HCT116 (cell line): Measurements from ENCODE around the gene CPNE4. TPM values are rescaled to one million over a fixed set of nuclear protein-coding genes. Genes with fewer than 3 reads are reported as not detected.

Source experiments
- ATAC-seq: fragments of 200-7000 bp; cut with Tn5 transposase; 2 replicates; pipeline ENCODE4 v1.9.1; 2020; ENCODE audit warnings: mild to moderate bottlenecking, moderate library complexity
- BruUV-seq: library from RNA; stranded (reverse); fragments of 400-500 nt; replicated peaks from 2 replicates; lab custom pipeline; 2021; lab: Mats Ljungman, UMichigan
- CTCF ChIA-PET: fragments of 300-600 bp; sonication (Branson Sonifier 250); formaldehyde crosslinking; loops from one replicate; lab custom pipeline; 2021; ENCODE audit warnings: antibody characterized with exemption; lab: Charles Lee
- POLR2A ChIA-PET: fragments of 300-600, 350-600 bp; sonication (Branson Sonifier 250); formaldehyde crosslinking; loops from one replicate; lab custom pipeline; 2021; ENCODE audit warnings: antibody characterized with exemption; lab: Charles Lee
- RAD21 ChIA-PET, 2 experiments: fragments of 300-600 bp; sonication (Branson Sonifier 250); formaldehyde crosslinking; loops; one replicate each; lab custom pipeline; 2023; ENCODE audit warnings: low total read pairs in 2 of 2; ENCODE audit not compliant: uncharacterized antibody in 2 of 2, unreplicated experiment in 2 of 2, low non-redundant PET in 1 of 2; lab: Charles Lee
- DNase-seq: peaks from one replicate; pipeline ENCODE4 v3.0.0-alpha.2; 2010; ENCODE audit warnings: low read depth, low spot score
- H2AFZ ChIP-seq: fragments of 200-600 bp; shearing (Covaris generic), sonication (generic); 2 replicates; pipeline ENCODE4 v1.6.1; 2017; ENCODE audit warnings: low read depth, mixed run types, mixed read lengths, antibody characterized with exemption, low read length; ENCODE audit not compliant: poor library complexity, severe bottlenecking
- H3K27ac ChIP-seq: 2 replicates; pipeline ENCODE4 v1.5.1; 2012; ENCODE audit warnings: low read depth, low read length
- H3K27me3 ChIP-seq: fragments of 200-600 bp; sonication (generic); 2 replicates; pipeline ENCODE4 v1.6.1; 2016; ENCODE audit warnings: mixed run types, low read length, mixed read lengths; ENCODE audit not compliant: insufficient read depth
- H3K36me3 ChIP-seq, 2 experiments: fragments of 200-500 bp in 1 of 2; fragments of 200-600 bp in 1 of 2; sonication (Bioruptor generic) in 1 of 2; sonication (generic) in 1 of 2; 2 replicates each; pipeline versions ENCODE4 v1.5.1 to v1.6.1; 2014 to 2016; ENCODE audit warnings: low read length in 2 of 2, inconsistent platforms in 1 of 2, mixed read lengths in 1 of 2, mixed run types in 1 of 2; ENCODE audit not compliant: insufficient read depth in 2 of 2, control insufficient read depth in 1 of 2
- H3K4me1 ChIP-seq, 2 experiments: fragments of 200-600 bp in 1 of 2; sonication (generic) in 1 of 2; 2 replicates each; pipeline versions ENCODE4 v1.5.1 to v1.6.1; 2012 to 2017; ENCODE audit warnings: low read length in 2 of 2, inconsistent platforms in 1 of 2, mild to moderate bottlenecking in 1 of 2, mixed read lengths in 1 of 2, mixed run types in 1 of 2, moderate library complexity in 1 of 2; ENCODE audit not compliant: insufficient read depth in 2 of 2, control insufficient read depth in 1 of 2
- H3K4me2 ChIP-seq: fragments of 200-600 bp; sonication (generic); 2 replicates; pipeline ENCODE4 v1.6.1; 2017; ENCODE audit warnings: mixed run types, low read length, mixed read lengths
- H3K4me3 ChIP-seq, 2 experiments: fragments of 200-600 bp in 1 of 2; sonication (generic) in 1 of 2; replicated peaks in 1 of 2; 2 replicates each; pipeline ENCODE4 v1.5.1; 2011 to 2016; ENCODE audit warnings: low read length in 2 of 2, control low read depth in 1 of 2, low read depth in 1 of 2, mild to moderate bottlenecking in 1 of 2, mixed read lengths in 1 of 2, mixed run types in 1 of 2
- H3K79me2 ChIP-seq: fragments of 200-600 bp; sonication (generic); 2 replicates; pipeline ENCODE4 v1.6.1; 2017; ENCODE audit warnings: mild to moderate bottlenecking, mixed run types, low read length, moderate library complexity, mixed read lengths; ENCODE audit not compliant: insufficient read depth
- H3K9ac ChIP-seq: fragments of 200-600 bp; sonication (generic); 2 replicates; pipeline ENCODE4 v1.6.1; 2016; ENCODE audit warnings: low read length, mixed read lengths
- H3K9me2 ChIP-seq: fragments of 200-600 bp; sonication (generic), shearing (Covaris generic); 2 replicates; pipeline ENCODE4 v1.6.1; 2017; ENCODE audit warnings: mixed run types, mild to moderate bottlenecking, moderate library complexity; ENCODE audit not compliant: insufficient read depth
- H3K9me3 ChIP-seq, 2 experiments: fragments of 200-500 bp in 1 of 2; fragments of 200-600 bp in 1 of 2; sonication (Bioruptor generic) in 1 of 2; sonication (generic) in 1 of 2; 2 replicates each; pipeline ENCODE4 v1.6.1; 2014 to 2017; ENCODE audit warnings: low read length in 2 of 2, mixed read lengths in 2 of 2, inconsistent platforms in 1 of 2, low read depth in 1 of 2, mild to moderate bottlenecking in 1 of 2, mixed run types in 1 of 2, moderate library complexity in 1 of 2; ENCODE audit not compliant: control insufficient read depth in 1 of 2, insufficient read depth in 1 of 2
- H4K20me1 ChIP-seq: fragments of 200-600 bp; sonication (generic), shearing (Covaris generic); 2 replicates; pipeline ENCODE4 v1.6.1; 2017; ENCODE audit warnings: mixed run types, mild to moderate bottlenecking, moderate library complexity; ENCODE audit not compliant: insufficient read depth
- EGR1 ChIP-seq: IDR thresholded peaks from 2 replicates; pipeline ENCODE4 v1.6.1; 2012; ENCODE audit warnings: low read depth
- ELF1 ChIP-seq: IDR thresholded peaks from 2 replicates; pipeline ENCODE4 v1.6.1; 2012; ENCODE audit warnings: low read depth, borderline replicate concordance
- EZH2 ChIP-seq: fragments of 200-600 bp; sonication (generic); IDR thresholded peaks from 2 replicates; pipeline ENCODE4 v1.6.1; 2017; ENCODE audit warnings: antibody characterized with exemption, mixed run types
- FOSL1 ChIP-seq: IDR thresholded peaks from 2 replicates; pipeline ENCODE4 v1.6.1; 2012; ENCODE audit warnings: low read depth
- JUND ChIP-seq: IDR thresholded peaks from 2 replicates; pipeline ENCODE4 v1.6.1; 2012
- POLR2AphosphoS5 ChIP-seq: IDR thresholded peaks from 2 replicates; pipeline ENCODE4 v1.6.1; 2011; ENCODE audit warnings: mild to moderate bottlenecking, low read depth, low read length, moderate library complexity
- REST ChIP-seq: IDR thresholded peaks from 2 replicates; pipeline ENCODE4 v1.6.1; 2012; ENCODE audit warnings: low read depth
- SP1 ChIP-seq: IDR thresholded peaks from 2 replicates; pipeline ENCODE4 v1.6.1; 2012; ENCODE audit warnings: low read depth
- ZFX ChIP-seq: fragments of 450-650 bp; IDR thresholded peaks from 2 replicates; pipeline ENCODE4 v1.6.1; 2017
- intact Hi-C: fragments of 100-400 bp; cut with micrococcal nuclease; formaldehyde crosslinking; loops from 2 replicates; pipeline ENCODE4 v1.10.0; 2022
- total RNA-seq: library from RNA; stranded (reverse); gene quantifications from one replicate; pipeline ENCODE4 v1.2.1, GENCODE V29; 2021; ENCODE audit not compliant: unreplicated experiment
- TF ChIP-seq, protein P1 (sequence below): IDR thresholded peaks from 2 replicates; pipeline ENCODE4 v1.6.1; 2012

Gene CPNE4
- total RNA-seq, 1 experiment from 2014 or later, result not detected

- no peak overlapping the region for H3K9ac ChIP-seq
- H3K4me2 ChIP-seq, result no peak overlapping the region
- H3K27ac ChIP-seq, result no peak overlapping the region
- RAD21 ChIA-PET, result no interaction called here
- TF ChIP-seq, protein P1, sequence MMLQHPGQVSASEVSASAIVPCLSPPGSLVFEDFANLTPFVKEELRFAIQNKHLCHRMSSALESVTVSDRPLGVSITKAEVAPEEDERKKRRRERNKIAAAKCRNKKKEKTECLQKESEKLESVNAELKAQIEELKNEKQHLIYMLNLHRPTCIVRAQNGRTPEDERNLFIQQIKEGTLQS, result no peak
- TF ChIP-seq EZH2, result no peak
- no peak for TF ChIP-seq EGR1
- no peak for TF ChIP-seq REST
- TF ChIP-seq ZFX, result no peak
- TF ChIP-seq SP1, result no peak
- no peak for TF ChIP-seq FOSL1
- no peak for TF ChIP-seq ELF1
- TF ChIP-seq JUND, result no peak
- no peak for TF ChIP-seq POLR2AphosphoS5
- TF ChIP-seq, all 23 proteins: peak for 0
- H2AFZ ChIP-seq, result no peak overlapping the region
- H3K4me1 ChIP-seq, result no peaks in the 10 kb centered on the region
- no peaks in the 10 kb centered on the region for H3K9me2 ChIP-seq
- no peak overlapping the region for H3K4me3 ChIP-seq
- BruUV-seq, result no TSS peak
- intact Hi-C loops, result no loop called here
- no peaks in the 10 kb centered on the region for H4K20me1 ChIP-seq
- H3K9me3 ChIP-seq, result no peaks in the 10 kb centered on the region
- ChIA-PET CTCF (no interaction called here), POLR2A (no interaction called here)
- ATAC-seq (no peak), DNase-seq (no peak)
- H3K27me3 ChIP-seq, result peaks cover 38% of the 10 kb centered on the region
- no peaks in the 10 kb centered on the region for H3K36me3 ChIP-seq
- no peaks in the 10 kb centered on the region for H3K79me2 ChIP-seq
Observed at GRCh38 chr3:131850223-131850622, 184.6 kb downstream of the CPNE4 start.
